SK-N-SH treated with all-trans-retinoic acid at 6 μM for 48 hours (cell line): Measurements from ENCODE around the gene CPHXL2.

ENCODE experiments used
- ARNTL ChIP-seq: fragments of 450-650 bp; formaldehyde crosslinking; IDR thresholded peaks from 2 replicates; pipeline ENCODE4 v1.5.0; 2020; ENCODE audit warnings: low read depth, mild to moderate bottlenecking, moderate library complexity, borderline replicate concordance
- CSDC2 ChIP-seq: fragments of 250-450 bp; sonication (Bioruptor Pico); IDR thresholded peaks from 2 replicates; pipeline ENCODE4 v1.5.0; 2020; ENCODE audit warnings: mild to moderate bottlenecking, moderate library complexity
- PPARA ChIP-seq: fragments of 250-450 bp; sonication (Bioruptor Pico); IDR thresholded peaks from 2 replicates; pipeline ENCODE4 v1.5.0; 2020; ENCODE audit warnings: mild to moderate bottlenecking, borderline replicate concordance
- TCF4 ChIP-seq: fragments of 250-450 bp; sonication (Bioruptor Pico); IDR thresholded peaks from 2 replicates; pipeline ENCODE4 v1.8.0; 2021; ENCODE audit warnings: mild to moderate bottlenecking, moderate library complexity, borderline replicate concordance
- ZFP30 ChIP-seq: fragments of 450-650 bp; formaldehyde crosslinking; IDR thresholded peaks from 2 replicates; pipeline ENCODE4 v1.5.0; 2022; ENCODE audit warnings: mild to moderate bottlenecking, moderate library complexity
- ZNF70 ChIP-seq: fragments of 450-650 bp; formaldehyde crosslinking; IDR thresholded peaks from 2 replicates; pipeline ENCODE4 v1.5.0; 2020; ENCODE audit warnings: mild to moderate bottlenecking, moderate library complexity
- TF ChIP-seq, protein P1 (sequence below): fragments of 250-450 bp; sonication (Bioruptor Pico); IDR thresholded peaks from 2 replicates; pipeline ENCODE4 v1.5.1; 2020; ENCODE audit warnings: low read depth, mild to moderate bottlenecking, moderate library complexity
- TF ChIP-seq, protein P2 (sequence below): fragments of 250-450 bp; sonication (Bioruptor Pico); IDR thresholded peaks from 2 replicates; pipeline ENCODE4 v1.8.0; 2020; ENCODE audit warnings: mild to moderate bottlenecking, moderate library complexity, borderline replicate concordance
- TF ChIP-seq, protein P3 (sequence below): fragments of 250-450 bp; sonication (Bioruptor Pico); IDR thresholded peaks from 2 replicates; pipeline ENCODE4 v1.8.0; 2021; ENCODE audit warnings: low read depth, mild to moderate bottlenecking, moderate library complexity, borderline replicate concordance
- TF ChIP-seq, protein P4 (sequence below): fragments of 250-450 bp; sonication (Bioruptor Pico); IDR thresholded peaks from 2 replicates; pipeline ENCODE4 v1.5.1; 2021; ENCODE audit warnings: mild to moderate bottlenecking, moderate library complexity

DNA sequence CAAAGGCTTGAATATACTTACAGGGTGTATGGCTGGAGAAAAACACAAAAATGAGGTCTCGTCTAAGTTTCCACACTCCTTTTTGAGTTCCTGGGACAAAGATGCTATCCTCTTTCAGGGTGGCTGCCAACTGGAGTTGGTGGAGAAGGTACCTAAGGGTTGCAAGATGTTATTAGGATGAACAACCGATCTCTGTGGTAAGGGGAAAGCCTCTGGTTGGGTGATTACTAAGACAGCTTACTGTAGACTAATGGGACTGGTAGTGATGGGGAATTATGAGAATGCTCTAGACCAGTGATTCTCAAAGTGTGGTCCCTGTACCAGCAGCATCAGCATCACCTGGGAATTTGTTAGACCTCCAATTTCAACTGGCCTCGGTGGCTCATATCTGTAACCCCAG lies 59.7 kb downstream of the CPHXL2 start:
- TF ChIP-seq, protein P1, sequence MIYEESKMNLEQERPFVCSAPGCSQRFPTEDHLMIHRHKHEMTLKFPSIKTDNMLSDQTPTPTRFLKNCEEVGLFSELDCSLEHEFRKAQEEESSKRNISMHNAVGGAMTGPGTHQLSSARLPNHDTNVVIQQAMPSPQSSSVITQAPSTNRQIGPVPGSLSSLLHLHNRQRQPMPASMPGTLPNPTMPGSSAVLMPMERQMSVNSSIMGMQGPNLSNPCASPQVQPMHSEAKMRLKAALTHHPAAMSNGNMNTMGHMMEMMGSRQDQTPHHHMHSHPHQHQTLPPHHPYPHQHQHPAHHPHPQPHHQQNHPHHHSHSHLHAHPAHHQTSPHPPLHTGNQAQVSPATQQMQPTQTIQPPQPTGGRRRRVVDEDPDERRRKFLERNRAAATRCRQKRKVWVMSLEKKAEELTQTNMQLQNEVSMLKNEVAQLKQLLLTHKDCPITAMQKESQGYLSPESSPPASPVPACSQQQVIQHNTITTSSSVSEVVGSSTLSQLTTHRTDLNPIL (CRISPR knock-in tag) = no peak
- no peak for TF ChIP-seq ARNTL (CRISPR knock-in tag)
- TF ChIP-seq, protein P2, sequence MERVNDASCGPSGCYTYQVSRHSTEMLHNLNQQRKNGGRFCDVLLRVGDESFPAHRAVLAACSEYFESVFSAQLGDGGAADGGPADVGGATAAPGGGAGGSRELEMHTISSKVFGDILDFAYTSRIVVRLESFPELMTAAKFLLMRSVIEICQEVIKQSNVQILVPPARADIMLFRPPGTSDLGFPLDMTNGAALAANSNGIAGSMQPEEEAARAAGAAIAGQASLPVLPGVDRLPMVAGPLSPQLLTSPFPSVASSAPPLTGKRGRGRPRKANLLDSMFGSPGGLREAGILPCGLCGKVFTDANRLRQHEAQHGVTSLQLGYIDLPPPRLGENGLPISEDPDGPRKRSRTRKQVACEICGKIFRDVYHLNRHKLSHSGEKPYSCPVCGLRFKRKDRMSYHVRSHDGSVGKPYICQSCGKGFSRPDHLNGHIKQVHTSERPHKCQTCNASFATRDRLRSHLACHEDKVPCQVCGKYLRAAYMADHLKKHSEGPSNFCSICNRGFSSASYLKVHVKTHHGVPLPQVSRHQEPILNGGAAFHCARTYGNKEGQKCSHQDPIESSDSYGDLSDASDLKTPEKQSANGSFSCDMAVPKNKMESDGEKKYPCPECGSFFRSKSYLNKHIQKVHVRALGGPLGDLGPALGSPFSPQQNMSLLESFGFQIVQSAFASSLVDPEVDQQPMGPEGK (CRISPR knock-in tag) = no peak
- no peak for TF ChIP-seq ZFP30
- no peak for TF ChIP-seq ZNF70 (CRISPR knock-in tag)
- no peak for TF ChIP-seq TCF4 (CRISPR knock-in tag)
- no peak for TF ChIP-seq PPARA (CRISPR knock-in tag)
- TF ChIP-seq, protein P3, sequence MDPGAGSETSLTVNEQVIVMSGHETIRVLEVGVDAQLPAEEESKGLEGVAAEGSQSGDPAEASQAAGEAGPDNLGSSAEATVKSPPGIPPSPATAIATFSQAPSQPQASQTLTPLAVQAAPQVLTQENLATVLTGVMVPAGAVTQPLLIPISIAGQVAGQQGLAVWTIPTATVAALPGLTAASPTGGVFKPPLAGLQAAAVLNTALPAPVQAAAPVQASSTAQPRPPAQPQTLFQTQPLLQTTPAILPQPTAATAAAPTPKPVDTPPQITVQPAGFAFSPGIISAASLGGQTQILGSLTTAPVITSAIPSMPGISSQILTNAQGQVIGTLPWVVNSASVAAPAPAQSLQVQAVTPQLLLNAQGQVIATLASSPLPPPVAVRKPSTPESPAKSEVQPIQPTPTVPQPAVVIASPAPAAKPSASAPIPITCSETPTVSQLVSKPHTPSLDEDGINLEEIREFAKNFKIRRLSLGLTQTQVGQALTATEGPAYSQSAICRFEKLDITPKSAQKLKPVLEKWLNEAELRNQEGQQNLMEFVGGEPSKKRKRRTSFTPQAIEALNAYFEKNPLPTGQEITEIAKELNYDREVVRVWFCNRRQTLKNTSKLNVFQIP (CRISPR knock-in tag) = no peak
- TF ChIP-seq, protein P4, sequence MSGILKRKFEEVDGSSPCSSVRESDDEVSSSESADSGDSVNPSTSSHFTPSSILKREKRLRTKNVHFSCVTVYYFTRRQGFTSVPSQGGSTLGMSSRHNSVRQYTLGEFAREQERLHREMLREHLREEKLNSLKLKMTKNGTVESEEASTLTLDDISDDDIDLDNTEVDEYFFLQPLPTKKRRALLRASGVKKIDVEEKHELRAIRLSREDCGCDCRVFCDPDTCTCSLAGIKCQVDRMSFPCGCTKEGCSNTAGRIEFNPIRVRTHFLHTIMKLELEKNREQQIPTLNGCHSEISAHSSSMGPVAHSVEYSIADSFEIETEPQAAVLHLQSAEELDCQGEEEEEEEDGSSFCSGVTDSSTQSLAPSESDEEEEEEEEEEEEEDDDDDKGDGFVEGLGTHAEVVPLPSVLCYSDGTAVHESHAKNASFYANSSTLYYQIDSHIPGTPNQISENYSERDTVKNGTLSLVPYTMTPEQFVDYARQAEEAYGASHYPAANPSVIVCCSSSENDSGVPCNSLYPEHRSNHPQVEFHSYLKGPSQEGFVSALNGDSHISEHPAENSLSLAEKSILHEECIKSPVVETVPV (CRISPR knock-in tag) = no peak
- TF ChIP-seq CSDC2 (CRISPR knock-in tag) = no peak
